HG02884 (cell line): Measurements from ENCODE around the gene ZDHHC22.
A peak's percentile ranks its signal among the peaks of the same experiment; 100 is the strongest.
"Not testable (repeated sequence)": the region's sequence is repeated elsewhere in the genome, so short reads cannot be mapped to it uniquely, and the experiment has no call there.

Experiments
- ATAC-seq: cut with Tn5 transposase; IDR thresholded peaks from one replicate; pipeline ENCODE4 v1.9.1; 2021; ENCODE audit warnings: mild to moderate bottlenecking, moderate library complexity; ENCODE audit not compliant: unreplicated experiment

ZDHHC22 gene

GRCh38 chr14:77141214-77142004 is at the start of gene ZDHHC22:
Gene ZDHHC22, minus strand, starts transcription at chr14:77141791. Its CDS starts 2,053 bp downstream, at chr14:77139738.
- no peak for ATAC-seq

GRCh38 chr14:77190977-77191376 is 49.4 kb upstream of the ZDHHC22 start:
- ATAC-seq, result no peak

- no peak for ATAC-seq
These were observed 47.9 kb upstream of the ZDHHC22 start for GRCh38 chr14:77189479-77189878.

GRCh38 chr14:77187649-77188012 is 46.0 kb upstream of the ZDHHC22 start:
- no peak for ATAC-seq

- no peak for ATAC-seq
These were observed 45.5 kb upstream of the ZDHHC22 start for GRCh38 chr14:77186911-77187648.

GRCh38 chr14:77185093-77185465 is 43.5 kb upstream of the ZDHHC22 start:
- no peak for ATAC-seq

GRCh38 chr14:77184396-77185092 is 43.0 kb upstream of the ZDHHC22 start:
- no peak for ATAC-seq

- ATAC-seq, result no peak
These were observed 42.3 kb upstream of the ZDHHC22 start for GRCh38 chr14:77183896-77184295.

- ATAC-seq, result peak; percentile 83
These were observed 40.2 kb upstream of the ZDHHC22 start, which contains the start of gene TMEM63C for GRCh38 chr14:77181603-77182437. Gene TMEM63C, plus strand, starts transcription at chr14:77181798. Its CDS starts 37,016 bp downstream, at chr14:77218814.

GRCh38 chr14:77180726-77181602 is 39.4 kb upstream of the ZDHHC22 start:
- no peak for ATAC-seq

- ATAC-seq, result no peak
These were observed 37.1 kb upstream of the ZDHHC22 start for GRCh38 chr14:77178656-77179055.

GRCh38 chr14:77177702-77178101 is 36.1 kb upstream of the ZDHHC22 start:
- ATAC-seq, result no peak

- ATAC-seq, result no peak
These were observed 34.3 kb upstream of the ZDHHC22 start for GRCh38 chr14:77175843-77176242.

- not testable (repeated sequence) for ATAC-seq
These were observed 32.5 kb upstream of the ZDHHC22 start for GRCh38 chr14:77173911-77174617.

- no peak for ATAC-seq
These were observed 31.3 kb upstream of the ZDHHC22 start for GRCh38 chr14:77172916-77173315.

- ATAC-seq, result no peak
These were observed 28.5 kb upstream of the ZDHHC22 start for GRCh38 chr14:77170045-77170444.

- no peak for ATAC-seq
These were observed 19.4 kb upstream of the ZDHHC22 start for GRCh38 chr14:77161011-77161410.

GRCh38 chr14:77158882-77159255 is 17.3 kb upstream of the ZDHHC22 start:
- no peak for ATAC-seq
